ENCODE results near the gene ARHGEF33. TPM values are rescaled to one million over a fixed set of nuclear protein-coding genes. Genes with fewer than 3 reads are reported as not detected.

The ARHGEF33 gene
- total RNA-seq, 1 donor, result 0.43 TPM

DNA sequence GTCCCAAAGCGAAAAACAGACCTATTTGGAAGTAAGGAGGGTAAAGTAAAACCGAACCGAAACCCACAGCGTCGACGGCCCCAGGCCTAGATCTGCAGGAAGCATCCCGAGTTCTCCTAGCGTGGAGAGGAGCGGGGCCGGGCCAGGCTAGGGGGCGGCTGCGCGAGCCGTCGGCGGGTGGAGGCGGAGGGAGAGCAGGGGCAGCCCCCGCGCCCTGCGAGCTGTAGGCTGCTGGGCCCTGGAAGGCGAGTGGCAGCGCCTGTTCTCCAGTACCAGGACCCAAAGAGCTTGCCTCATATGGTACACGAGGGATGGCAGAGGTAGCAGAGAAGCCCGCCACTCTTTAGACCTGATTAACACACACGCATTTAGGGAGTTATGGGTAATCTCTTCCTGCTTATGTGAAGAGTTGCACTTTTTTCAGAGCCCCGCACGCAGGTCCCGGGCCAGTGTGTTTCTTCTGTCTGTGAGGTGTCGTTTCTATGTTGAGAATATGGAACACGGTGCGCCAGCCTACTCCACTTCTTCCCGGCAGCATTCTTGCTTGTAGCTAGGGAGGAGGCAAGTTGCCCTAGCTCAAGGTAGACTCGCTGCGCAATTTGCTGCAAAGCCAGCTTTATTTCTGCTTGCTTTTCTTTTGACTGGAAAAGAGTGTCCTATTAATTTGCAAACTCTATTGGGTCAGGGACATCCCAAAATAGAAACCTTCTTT lies 71.1 kb downstream of the ARHGEF33 start:
- TF ChIP-seq, protein P1, sequence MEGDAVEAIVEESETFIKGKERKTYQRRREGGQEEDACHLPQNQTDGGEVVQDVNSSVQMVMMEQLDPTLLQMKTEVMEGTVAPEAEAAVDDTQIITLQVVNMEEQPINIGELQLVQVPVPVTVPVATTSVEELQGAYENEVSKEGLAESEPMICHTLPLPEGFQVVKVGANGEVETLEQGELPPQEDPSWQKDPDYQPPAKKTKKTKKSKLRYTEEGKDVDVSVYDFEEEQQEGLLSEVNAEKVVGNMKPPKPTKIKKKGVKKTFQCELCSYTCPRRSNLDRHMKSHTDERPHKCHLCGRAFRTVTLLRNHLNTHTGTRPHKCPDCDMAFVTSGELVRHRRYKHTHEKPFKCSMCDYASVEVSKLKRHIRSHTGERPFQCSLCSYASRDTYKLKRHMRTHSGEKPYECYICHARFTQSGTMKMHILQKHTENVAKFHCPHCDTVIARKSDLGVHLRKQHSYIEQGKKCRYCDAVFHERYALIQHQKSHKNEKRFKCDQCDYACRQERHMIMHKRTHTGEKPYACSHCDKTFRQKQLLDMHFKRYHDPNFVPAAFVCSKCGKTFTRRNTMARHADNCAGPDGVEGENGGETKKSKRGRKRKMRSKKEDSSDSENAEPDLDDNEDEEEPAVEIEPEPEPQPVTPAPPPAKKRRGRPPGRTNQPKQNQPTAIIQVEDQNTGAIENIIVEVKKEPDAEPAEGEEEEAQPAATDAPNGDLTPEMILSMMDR (IDR thresholded peaks at IDR 0.05; ENCODE audit: insufficient read depth, low read depth, low read length), result no peak
- no peak for DNase-seq (ENCODE audit: low read depth)
- H3K4me3 ChIP-seq (ENCODE audit: low read depth, low read length), result peak overlapping the region; percentile 48

DNA sequence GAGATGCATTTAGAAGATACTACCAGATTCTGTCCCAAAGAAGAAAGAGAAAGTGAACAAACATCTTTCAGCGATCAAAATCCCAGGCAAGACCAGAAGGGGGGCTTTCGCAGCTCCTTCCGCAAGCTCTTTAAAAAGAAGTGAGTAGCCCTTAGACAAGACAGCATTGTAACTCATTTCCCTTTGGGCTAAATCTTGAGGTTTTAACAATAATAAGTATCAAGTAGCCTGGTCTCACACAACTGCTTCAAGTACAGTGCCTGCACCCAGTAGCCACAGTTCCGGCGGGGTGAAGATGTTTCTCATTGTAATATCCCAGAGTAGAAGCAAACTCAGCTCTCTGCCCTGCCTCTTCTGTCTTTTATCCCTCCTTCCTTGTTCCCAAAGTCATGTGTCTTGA lies 76.3 kb downstream of the ARHGEF33 start:
- H3K4me3 ChIP-seq (ENCODE audit: low read depth, low read length), result no peak overlapping the region
- TF ChIP-seq, protein P1 (IDR thresholded peaks at IDR 0.05; ENCODE audit: insufficient read depth, low read depth, low read length), result no peak
- no peak for DNase-seq (ENCODE audit: low read depth)

DNA sequence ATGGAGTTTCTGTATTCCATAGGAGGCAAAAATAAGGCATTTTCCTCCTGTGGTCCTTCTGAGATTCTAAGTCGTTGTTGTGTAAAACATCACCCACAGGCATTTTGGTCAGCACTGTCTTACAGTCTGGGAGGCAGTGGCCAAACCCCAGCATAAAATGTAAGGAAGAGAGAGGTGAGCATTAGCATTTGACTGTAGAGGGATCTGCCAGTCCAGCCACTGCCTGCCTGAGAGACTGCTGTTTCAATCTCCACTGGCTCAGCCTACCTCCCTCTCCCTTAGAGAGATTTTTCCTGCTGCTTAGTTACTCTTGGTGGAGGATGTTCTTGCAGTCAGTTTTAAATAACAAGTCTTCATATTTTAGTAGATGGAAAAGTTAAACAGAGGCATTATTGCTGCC lies 77.0 kb downstream of the ARHGEF33 start:
- DNase-seq (ENCODE audit: low read depth), result no peak
- TF ChIP-seq, protein P1 (IDR thresholded peaks at IDR 0.05; ENCODE audit: insufficient read depth, low read depth, low read length), result no peak
- no peak overlapping the region for H3K4me3 ChIP-seq (ENCODE audit: low read depth, low read length)

DNA sequence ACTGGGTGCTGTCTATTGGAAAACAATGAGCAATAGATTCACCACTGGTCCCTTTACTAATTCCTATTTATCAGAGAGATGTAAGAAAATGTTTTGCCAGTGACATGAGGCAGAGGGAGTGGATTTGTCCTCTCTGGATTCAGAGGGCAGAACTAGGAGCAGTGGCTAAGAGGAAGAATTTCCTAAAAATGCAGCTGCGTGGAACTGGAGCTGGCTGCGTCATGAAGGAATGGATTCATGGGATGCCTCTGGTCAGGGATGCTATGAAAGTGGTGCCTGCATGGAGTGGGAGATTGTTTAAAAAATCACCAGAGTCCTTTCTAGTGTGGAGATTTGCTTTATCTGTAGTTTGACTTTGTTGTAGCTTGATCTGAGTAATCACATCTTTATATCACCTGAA lies 78.3 kb downstream of the ARHGEF33 start:
- TF ChIP-seq, protein P1 (IDR thresholded peaks at IDR 0.05; ENCODE audit: insufficient read depth, low read depth, low read length), result no peak
- no peak for DNase-seq (ENCODE audit: low read depth)
- H3K4me3 ChIP-seq (ENCODE audit: low read depth, low read length), result no peak overlapping the region

DNA sequence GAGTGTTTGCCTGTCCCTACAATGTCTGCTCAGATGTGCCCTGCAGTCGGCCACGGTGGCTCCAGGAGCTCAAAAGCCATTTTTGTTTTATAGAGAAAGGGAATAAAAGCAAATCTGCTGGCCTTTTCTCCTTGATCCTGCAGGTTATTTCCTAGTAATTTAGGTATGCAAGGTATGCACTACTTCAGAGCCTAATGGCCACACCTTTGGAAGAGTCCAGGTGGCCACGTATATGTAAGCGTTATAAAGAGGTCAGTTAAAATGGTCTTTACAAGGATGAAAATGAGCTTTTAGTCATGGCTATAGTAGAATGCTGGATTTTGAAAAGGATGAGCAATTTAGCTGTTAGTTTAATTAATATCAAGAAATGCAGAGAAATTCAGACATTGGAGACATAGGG lies 81.7 kb downstream of the ARHGEF33 start:
- no peak for DNase-seq (ENCODE audit: low read depth)

DNA sequence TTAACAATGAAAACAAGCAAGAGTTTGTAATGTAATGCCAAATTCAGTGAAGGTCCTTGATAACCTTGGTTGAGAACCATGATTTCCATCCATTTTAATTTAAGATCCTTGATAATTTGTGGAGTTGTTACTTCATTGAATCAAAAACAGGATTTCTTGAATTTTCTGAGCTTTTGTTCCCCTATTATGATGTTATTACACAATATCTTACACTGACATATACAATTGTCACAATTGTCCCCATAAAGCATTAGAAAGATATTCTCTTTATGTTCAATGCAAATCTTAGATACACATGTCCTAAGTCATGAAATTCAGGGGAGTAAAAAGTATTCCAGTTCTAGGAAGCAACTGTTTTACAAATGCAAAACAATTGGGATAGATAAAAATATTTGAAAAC lies 83.6 kb downstream of the ARHGEF33 start:
- DNase-seq (ENCODE audit: low read depth), result no peak
- no peak overlapping the region for H3K4me3 ChIP-seq (ENCODE audit: low read depth, low read length)
- TF ChIP-seq, protein P1 (IDR thresholded peaks at IDR 0.05; ENCODE audit: insufficient read depth, low read depth, low read length), result no peak

More for the DNA sequence above, 81.7 kb downstream of the ARHGEF33 start:
- TF ChIP-seq, protein P1 (IDR thresholded peaks at IDR 0.05; ENCODE audit: insufficient read depth, low read depth, low read length), result no peak
- H3K4me3 ChIP-seq (ENCODE audit: low read depth, low read length), result no peak overlapping the region

DNA sequence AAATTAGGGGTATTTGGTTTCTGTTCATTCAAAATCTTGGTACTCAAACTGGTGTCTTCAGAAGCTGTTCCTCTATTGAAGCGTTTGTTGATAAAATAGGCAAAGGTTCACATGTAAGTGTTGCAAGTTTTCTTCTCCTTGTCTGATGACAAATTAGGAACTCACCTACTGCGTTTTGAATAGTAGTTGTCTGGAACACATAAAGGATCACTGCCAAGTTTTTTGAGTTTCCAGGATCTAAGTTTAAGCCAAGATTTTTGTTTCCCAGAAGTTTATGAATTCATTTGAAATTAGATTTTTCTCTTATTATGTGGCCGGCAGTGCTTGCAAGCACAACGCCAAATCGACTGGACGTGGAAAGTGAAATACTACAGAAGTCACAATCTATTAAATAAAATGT lies 85.4 kb downstream of the ARHGEF33 start:
- DNase-seq (ENCODE audit: low read depth), result no peak
- TF ChIP-seq, protein P1 (IDR thresholded peaks at IDR 0.05; ENCODE audit: insufficient read depth, low read depth, low read length), result no peak
- H3K4me3 ChIP-seq (ENCODE audit: low read depth, low read length), result no peak overlapping the region

Data from fibroblast of villous mesenchyme (primary cell).